Stimulated activated CD4-positive, alpha-beta T cell treated with anti-CD3 and anti-CD28 coated beads, Interleukin-4, amount 100 ng/mL, for 1 hour (primary cell): Measurements from ENCODE around the gene UFD1.

Experiments used
- DNase-seq: peaks from one replicate; pipeline ENCODE4 v3.0.0-alpha.2; 2020

UFD1 gene, protein sequence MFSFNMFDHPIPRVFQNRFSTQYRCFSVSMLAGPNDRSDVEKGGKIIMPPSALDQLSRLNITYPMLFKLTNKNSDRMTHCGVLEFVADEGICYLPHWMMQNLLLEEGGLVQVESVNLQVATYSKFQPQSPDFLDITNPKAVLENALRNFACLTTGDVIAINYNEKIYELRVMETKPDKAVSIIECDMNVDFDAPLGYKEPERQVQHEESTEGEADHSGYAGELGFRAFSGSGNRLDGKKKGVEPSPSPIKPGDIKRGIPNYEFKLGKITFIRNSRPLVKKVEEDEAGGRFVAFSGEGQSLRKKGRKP

DNA sequence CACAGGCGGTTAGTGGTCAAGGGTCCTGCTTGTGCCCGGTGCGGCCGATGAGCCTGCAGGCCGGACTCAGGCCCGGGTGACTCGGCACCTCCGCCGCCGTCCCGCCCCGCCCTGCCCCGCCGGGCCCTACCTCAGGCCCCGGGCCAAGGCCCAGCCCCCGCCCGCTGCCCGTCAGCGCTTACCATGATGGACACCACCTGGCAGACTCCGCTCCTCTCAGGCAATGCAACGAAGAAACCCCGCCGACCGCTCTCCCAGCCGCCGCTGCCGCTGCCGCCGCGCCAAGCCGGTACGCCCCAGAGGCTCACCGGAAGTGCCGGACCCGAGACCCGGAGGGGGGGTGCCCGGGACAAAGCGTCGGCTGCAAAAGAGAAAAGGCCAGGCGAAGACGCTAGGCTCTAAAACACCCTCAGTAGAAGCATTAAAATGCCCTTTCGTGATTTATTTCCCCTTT is at the start of gene UFD1:
TSS of gene UFD1 (minus strand) at position 293 of the 454 bp plus-strand sequence. CDS start at position 185, 108 bp downstream.
- DNase-seq, result peak; percentile 77

DNA sequence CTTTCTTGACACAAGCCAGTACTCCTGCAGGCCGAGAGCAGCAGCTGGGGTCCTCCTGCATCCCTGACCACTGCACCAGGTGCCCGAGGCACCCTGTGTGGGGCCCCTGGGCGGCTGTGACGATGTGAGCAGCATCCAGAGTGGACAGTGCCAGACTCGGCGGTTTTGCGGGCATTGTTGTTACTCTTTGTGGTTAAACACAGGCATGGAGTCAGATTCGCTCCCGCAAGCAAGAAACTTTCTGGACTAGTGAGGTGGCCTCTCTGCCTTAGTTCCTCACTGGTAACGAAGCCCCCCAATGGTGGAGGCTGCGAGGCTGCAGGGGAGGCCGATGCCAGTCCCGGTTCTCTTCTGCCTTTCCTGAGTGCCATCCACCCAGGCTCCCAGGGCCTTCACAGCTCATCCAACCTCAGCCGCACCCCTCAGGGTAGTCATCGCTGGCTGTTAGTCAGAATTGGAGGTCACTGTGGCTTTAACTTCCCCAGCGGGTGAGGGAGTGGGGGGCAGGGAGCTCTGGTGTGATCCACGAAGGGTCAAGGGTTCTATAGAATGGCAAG is 48.9 kb upstream of the UFD1 start:
- no peak for DNase-seq

DNA sequence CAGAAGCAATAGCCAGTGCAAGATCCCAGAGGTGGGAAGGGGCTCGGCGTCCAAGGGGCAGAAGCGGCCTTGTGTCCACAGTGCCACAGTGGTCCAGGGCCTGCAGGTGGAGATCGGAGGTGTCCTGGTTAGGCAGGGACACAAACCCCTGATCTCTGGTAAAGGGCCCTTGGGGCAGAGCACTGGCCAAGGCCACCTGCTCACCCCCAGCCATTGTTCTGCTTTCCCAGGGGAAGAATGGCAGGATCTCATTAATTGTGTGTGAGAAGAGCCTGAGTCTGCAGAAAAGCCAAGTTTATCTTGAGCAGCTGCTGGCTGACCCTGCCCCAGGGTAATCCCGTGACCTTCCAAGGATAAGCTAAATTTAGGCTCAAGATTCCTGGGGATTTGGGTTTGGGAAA is 48.3 kb upstream of the UFD1 start:
- no peak for DNase-seq

DNA sequence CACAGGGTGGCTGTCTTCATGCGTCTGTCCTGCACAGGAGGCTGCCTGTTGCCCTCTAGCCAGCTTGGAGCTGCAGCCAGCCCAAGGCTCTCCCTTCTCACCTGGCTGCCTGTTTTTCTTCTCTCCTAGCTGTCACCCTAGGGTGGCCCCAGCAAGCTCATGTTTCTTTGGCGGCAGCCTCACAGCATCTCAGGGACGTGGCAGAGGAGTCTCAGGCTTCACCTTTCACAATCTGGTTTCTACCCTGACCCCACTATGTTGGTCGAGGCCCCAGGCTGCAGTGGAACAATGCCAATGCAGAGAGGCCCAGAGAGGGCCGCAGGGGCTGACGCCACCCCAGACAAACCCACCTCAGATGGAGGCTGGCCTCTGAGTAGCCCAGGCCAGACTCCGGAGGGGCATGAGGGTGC is 47.7 kb upstream of the UFD1 start:
- DNase-seq, result no peak

DNA sequence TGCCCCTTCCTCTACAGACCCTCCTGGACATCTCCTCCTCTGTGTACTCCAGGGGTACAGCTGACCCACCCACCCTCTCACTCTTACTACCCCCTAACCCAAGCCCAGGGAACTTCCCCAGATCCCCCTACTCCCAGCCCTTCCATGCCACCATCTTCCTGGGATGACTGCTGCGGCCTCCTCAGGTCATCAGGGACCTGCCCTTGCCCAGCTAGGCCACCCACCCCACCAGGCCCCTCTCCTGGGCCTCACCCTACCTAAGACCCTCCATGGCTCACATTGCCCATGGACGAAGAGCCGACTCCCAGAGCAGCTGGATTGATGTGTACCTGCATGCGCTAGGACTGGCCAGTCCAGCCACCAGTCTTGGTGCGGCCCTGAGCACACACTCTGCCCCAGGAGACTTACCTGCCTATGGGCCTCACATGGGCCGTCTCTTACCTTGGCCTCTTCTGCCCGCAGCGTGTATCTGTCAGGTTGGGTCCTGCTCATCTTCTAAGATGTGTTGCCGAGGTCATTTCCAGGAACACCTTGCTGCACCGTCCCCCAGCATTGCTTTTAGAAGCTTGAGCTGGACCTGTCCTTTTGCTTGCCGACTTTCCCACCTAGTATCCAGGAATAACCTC is 47.2 kb upstream of the UFD1 start:
- DNase-seq, result no peak

DNA sequence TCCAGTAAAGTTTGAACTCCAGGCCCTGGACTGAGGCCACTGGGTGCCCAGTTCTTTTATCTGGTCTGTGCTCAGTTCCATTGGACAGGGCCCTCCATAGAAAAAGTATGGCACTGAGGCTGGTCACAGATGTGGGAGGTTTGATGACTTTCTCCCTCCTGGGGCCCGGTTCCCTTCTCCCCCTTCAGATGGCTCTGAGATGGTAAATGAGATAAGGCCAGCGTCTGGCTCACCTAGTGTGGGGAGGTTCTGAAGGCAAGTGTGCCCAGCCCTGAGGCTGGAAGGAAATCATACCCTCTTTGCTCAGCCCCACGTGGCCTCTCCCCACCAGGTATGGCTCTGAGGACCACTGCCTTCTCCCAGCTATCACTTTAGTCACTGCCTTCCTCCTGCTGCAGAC is 46.7 kb upstream of the UFD1 start:
- DNase-seq, result no peak

DNA sequence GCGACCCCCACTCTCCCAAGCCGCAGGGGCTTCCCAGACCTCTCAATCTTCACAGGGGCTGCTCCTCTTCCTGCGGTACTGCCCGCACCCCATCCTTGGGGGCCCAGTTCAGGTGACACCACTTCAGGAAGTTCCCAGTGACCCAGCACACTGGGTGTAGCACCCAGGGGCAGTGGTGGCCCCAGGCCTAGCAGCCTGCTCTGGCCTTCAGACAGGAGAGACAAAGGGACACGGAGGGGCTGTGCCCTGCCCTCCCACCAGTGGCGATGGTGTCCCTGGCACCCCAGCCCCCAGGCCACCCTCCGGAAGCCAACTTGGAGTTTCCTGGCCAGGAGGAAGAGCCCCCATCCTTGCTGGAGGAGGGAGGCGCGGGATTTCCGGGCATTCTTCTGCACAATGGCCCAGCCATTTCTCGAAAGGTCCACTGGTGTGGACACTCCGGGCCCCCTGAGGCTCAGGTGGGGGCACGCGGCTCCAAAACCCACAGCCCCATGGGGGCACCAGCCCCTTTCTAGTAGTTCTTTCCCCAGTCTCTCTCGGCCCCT is 46.2 kb upstream of the UFD1 start:
- DNase-seq, result no peak

DNA sequence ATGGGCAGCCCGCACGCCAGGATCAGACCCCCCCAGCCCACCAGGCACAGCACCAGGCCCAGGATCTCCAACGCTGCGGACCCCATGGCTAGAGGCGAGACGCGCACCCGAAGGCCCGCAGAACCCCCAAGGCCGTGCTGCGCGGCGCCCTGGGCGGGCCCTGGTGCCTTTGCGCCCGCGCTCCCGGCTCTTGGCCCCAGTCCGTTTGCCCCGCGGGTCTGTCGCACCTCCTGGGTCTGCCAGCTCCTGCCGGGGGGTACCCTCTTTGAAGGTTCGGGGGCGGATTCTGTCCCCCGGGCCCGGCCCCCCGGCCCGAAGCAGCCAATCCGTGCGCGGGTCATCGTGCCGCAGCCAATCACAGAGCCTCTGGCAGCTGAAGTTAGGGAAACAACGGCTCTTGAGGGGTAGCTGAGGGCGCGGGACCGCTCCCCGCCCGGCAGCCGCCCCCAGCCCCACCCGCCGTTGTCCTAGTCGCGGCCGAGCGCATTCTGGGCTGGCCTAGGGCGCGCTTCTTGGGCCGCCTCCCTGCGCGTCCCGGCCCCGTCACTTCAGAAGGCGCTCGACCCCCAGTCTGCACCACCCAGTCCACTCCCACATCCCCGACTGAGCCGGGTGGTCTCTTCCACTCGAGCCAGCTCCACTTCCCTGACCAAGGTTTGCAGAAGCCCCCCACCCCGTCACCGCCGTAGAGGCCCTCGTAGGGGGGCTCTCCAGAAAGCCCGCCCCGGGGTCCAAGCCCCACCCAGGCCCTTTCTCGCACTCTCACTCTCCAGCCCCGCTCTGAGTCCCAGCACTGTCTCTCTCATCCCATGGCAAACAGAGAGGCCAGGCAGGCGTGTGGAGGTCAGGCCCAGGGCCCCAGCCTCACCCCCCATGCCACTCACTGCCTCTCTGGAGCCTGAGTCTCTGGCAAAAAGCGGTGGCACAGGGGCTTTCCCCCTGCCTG is 45.5 kb upstream of the UFD1 start, which contains the start of gene CLDN5:
TSS of gene CLDN5 (minus strand) at position 241 of the 946 bp plus-strand sequence. CDS start at position 86, 155 bp downstream.
- DNase-seq, result peak; percentile 20

DNA sequence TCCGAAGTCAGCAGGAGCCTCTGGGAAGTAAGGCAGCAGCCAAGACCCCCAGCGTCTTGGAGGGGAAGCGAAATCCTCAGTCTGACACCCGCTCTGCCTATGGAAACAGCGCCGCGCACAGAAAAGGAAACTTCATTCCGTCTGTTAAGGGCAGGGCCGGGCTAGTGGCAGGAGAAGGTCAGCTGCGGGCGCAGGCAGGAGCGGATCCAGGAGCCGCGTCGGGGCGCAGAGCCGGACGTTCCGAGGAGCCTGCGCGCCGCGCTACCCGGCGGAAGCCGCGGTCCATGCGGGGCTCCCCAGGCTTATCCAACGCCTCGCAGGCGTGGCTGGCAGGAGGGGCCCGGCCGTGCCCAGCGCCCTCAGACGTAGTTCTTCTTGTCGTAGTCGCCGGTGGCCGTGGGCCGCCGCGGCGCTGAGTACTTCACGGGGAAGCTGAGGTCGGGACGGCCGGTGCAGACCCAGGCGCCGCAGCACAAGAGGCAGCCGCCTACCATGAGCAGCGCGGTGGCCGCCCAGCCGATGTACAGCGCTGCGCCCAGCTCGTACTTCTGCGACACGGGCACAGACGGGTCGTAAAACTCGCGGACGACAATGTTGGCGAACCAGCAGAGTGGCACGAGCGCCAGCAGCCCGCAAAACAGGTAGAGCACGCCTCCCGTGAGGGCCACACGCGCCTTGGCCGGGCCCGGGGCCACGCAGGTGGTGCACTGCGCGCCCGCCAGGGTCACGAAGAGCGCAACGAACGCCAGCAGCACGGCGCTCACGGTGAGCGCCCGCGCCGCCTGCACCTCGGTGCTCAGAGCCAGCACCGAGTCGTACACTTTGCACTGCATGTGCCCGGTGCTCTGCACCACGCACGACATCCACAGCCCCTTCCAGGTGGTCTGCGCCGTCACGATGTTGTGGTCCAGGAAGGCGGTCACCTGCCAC is 44.5 kb upstream of the UFD1 start:
- peak; percentile 18 for DNase-seq

DNA sequence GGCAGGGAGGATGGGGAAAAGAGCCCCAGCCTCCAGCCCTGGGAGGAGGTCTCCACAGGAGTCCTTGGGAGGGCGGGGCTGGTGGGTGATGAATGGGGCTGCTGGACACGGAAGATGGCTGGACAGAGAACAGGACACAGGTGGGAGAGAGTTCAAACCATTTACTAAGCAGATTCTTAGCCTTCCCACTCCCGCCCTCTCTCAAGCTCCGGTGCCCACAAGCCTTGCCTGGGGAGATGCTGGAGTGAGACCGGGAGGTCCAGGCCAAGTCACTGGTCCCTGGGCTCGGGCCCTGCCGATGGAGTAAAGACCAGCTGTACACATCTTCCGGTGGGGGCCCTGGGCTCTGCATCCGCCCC is 43.9 kb upstream of the UFD1 start:
- no peak for DNase-seq

DNA sequence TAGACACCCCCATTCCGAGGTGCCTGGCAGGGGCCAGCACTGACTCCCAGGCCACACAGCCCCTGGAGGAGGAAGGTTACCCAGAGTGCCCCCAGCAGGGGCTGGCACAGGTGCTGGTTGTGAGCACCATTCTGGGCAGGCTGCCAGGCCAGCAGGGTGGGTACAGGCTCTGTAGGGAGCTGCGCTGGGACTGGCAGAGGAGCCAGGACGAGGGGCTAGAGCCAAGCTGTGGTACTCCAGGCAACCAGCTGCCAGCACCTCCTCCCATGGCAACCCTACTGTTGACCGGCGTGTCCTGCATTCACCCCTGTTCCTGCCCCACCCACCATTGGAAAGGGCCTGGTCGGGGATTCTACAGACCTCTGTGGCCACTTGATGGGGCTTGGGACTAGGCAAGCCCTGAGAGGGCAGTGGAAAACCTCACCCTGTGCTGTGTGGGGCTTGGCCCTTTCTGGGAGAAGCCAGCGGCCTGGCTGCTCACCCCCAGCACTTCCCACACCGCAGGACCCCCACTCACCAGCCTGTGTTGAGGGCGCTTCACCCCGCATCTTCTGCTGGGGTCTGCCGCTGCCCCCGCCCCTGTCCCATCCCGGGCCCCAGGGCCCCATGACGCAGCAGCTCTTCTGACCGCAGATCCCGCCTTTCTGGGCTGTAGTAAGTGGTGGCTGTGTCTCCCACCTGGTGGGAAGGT is 43.3 kb upstream of the UFD1 start:
- no peak for DNase-seq

DNA sequence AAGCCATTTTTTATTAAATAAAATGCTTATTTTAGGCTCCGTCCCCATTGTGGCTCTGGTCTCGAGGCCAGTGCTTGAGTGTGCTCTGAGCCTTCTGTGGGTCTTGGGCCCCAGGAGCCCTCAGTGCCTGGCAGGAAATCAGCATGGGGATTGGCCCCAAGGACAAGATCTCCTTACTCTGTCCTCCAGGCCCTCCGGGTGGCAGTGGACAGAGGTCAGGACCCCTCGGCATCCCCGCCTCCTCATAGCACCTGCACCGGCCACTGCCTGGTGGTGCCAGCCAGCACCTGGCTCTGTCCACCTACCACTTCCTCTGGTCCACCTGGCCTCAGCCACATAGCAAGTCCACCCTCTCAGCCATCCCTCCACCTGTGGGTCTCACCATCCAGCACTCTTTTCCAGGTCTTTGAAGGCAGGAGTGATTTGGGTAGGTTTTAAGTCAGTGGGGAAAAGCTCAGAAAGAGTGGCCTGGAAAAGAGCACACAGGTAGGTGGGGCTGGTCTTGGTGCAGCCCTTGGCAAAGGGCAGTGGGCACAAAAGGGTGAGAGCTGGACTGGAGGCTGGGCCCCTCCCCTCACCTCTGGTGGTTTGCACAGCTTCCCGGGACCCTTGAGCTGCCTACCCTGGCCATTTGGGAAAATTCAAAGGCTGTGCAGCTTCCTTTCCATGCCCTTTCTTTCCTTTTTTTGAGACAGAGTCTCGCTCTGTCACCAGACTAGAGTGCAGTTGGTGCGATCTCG is 41.7 kb upstream of the UFD1 start:
- DNase-seq, result no peak

DNA sequence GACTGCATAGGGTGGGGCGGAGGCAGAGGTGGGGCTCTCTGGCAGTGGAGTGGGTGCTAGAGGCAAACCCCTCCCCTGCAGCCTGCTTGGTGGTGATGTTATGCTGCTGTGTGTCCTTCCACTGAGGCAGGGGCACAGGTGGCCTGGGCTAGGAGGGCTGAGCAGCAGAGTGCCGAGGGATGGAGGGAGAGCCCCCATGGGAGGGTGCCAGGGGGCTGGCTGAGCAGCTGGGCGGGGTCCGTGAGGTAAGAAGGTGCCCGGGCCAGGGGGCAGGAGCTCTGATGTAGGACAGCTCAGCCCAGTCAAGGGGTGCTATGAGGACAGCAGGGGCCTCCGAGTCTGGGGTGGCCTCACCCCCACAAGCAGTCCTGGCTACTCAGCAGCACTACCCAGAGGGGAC is 41.0 kb upstream of the UFD1 start:
- no peak for DNase-seq

DNA sequence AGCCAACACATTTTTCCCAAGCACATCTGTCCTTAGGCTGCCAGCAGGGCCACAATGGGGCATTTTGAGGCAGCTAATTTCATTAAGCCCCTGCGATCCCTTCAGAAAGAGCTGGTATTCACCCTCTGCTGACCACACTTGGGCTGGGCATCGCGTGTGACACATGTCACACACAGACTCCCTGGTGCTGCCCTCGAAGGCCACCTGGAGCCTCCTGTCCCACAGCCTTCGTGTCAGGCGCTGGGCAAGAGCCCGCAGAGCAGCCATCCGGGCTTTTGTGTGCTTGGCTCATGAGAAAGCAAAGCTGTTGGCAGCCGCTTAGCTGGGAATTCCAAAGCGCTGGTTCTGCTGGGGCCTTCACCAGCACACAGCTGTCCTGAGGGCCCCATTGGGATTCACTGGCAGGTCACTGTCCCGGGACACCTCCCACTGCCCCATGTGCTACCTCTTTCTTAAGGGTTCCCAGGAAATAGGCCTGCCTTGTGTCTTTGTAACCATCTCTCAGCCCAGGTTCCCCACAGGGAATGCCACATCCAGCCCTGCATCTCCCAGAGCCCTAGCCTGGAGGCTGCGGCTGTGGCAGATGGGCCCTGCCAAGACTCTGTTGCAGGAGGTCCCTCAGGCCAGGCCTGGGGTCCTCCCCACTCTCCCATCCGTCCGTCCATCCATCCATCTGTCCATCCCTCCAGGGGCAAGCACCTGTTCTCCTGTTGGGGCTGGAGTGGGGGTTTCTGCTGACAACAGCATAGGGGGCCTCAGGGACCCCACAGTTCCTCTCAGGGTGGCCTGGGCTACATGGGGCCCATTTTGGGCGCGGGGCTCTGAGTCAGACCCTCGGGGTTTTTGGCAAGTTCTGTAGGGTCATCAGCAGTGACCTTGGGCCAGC is 40.3 kb upstream of the UFD1 start:
- DNase-seq, result no peak

DNA sequence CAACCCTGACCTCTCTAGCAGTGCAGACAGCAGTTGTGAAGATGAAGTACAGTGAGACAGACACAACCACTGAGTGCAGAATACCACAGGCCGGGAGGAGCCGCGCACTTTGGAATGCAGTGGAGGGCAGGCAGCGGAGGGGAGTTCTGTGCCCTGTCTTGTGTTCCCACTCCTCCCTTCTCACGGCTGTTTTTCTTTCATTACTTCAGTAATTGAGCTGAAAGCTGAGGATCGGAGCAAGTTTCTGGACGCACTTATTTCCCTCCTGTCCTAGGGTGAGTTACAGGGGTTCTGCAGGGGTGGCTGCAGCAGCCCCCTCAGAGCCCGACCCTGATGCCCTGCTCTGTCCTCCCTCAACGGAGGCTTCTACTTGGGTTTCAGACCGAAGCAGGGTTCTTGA is 39.6 kb upstream of the UFD1 start:
- DNase-seq, result no peak

DNA sequence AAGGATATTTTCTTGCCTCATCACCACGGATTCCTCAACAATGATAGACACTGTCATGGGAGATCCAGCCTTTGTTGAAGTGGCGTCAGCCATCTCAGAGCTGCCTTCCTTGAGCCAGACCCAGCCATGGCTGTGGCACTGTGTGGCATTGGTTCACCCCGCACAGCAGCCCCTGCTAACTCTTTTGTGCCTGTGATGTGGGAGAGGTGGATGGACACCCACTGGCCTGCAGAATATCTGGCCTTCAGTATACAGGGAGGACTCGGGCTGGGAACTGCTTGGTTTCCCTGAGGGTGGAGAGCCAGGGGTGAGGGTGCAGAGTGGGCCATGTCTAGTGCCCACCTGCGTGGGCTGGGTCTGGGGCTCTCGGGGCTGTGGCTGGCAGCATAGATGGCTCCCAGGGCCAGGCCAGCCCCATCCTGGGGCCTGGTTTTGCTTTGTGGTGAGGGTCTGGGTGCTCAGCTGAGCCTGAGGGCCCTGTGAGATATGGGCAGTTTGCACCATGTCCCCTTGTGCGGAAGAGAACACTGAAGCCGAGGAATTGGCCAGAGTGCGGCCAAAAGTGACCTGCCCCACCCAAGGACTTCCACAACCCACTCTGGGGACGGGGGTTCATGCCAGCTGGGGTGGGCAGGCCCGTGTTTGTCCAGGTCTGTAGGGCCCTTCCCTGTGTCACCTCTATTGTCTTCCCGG is 39.1 kb upstream of the UFD1 start:
- no peak for DNase-seq

DNA sequence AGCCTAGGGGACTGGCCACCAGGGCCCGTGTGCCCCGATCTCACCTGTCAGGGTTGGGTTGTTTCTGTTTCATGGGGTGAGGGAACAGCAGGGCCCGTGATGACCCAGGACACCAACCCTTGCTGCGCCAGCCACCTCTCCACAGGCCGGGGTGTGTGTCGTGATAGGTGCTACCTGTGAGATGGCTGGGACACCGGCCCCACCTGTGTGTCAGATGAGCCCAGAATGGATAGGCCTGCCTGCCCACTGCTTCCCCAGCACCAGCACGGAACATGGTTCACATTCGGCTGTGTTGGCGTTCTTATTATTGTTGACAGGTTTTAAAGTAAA is 38.1 kb upstream of the UFD1 start:
- no peak for DNase-seq

DNA sequence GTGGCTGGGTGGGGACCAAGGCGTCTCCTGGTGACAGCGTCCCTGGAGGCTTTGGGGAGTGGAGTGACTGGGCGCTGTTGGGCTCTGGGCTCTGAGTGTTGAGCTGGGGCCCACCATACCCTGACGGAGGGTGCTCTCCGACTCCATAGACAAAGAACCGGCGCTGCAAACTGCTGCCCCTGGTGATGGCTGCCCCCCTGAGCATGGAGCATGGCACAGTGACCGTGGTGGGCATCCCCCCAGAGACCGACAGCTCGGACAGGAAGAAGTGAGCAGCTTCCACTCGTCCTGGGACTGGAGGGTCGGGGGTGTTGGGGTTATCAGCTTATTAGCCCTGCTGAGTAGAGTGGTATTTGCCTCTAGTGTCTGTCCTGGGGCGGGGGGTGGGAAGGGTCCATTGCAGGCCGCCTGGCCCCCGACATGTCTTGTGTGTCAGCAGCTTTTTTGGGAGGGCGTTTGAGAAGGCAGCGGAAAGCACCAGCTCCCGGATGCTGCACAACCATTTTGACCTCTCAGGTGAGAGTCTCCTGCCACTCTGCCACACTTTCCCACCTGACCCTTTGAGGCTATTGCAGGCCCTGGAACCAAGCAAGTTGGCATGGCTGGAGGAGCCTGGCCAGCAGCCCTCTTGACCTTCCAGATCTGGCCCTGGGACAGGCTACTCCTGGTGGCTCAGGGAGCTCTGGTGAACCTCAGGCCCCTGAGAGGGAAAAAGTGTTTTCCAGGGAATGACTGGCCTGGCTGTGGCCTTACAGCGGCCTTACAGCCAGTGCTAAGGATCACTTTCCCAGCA is 37.6 kb upstream of the UFD1 start:
- no peak for DNase-seq
